Measurements from ENCODE around the gene ARMC7.
"Not testable (repeated sequence)": the region's sequence is repeated elsewhere in the genome, so short reads cannot be mapped to it uniquely, and the experiment has no call there.

ARMC7 gene

DNA sequence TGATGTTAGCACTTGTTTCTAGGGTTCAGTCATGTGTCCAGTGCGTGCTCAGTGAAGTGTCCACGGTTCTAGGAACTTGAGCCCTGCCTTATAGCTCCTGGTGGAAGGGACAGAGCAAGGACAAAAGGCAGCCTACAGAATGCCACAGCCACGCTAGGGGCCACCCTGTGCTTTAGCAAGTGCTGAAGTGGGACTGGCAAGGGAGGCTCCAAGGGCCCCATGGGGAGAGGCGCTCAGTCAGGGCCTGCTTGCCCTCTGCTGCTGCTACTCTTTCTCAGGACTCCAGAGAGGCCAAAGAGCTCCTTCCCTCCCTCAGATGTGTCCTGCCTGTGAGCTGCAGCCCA lies 15.0 kb downstream of the ARMC7 start:
- TF ChIP-seq, protein P1, sequence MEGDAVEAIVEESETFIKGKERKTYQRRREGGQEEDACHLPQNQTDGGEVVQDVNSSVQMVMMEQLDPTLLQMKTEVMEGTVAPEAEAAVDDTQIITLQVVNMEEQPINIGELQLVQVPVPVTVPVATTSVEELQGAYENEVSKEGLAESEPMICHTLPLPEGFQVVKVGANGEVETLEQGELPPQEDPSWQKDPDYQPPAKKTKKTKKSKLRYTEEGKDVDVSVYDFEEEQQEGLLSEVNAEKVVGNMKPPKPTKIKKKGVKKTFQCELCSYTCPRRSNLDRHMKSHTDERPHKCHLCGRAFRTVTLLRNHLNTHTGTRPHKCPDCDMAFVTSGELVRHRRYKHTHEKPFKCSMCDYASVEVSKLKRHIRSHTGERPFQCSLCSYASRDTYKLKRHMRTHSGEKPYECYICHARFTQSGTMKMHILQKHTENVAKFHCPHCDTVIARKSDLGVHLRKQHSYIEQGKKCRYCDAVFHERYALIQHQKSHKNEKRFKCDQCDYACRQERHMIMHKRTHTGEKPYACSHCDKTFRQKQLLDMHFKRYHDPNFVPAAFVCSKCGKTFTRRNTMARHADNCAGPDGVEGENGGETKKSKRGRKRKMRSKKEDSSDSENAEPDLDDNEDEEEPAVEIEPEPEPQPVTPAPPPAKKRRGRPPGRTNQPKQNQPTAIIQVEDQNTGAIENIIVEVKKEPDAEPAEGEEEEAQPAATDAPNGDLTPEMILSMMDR (IDR thresholded peaks at IDR 0.05; ENCODE audit: low read length, missing control alignments): no peak
- DNase-seq (ENCODE audit: low read depth): no peak
- H3K4me3 ChIP-seq (replicated peaks; ENCODE audit: low read depth, low read length): no peak overlapping the region

DNA sequence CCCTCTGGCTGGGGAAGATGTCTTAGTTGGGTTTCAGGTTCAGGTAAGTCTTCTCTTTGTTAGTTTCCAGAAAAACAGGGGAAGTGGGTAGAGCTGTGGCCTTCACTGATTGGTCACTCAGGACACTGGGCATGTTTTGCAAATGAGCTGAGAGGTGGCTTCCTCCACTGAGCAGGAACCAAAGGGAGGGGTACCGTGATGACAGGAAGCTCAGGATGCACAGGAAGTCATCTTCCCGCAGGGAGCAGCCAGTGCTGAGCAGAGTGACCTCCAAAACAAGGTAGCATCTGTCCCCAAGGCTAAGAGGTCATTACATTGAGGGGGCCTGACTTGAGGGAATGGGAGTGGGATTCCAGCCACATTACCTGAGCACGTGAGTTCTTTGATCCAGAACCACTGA lies 16.2 kb downstream of the ARMC7 start:
- no peak overlapping the region for H3K4me3 ChIP-seq (replicated peaks; ENCODE audit: low read depth, low read length)
- DNase-seq (ENCODE audit: low read depth): no peak
- TF ChIP-seq, protein P1 (IDR thresholded peaks at IDR 0.05; ENCODE audit: low read length, missing control alignments): no peak

- TF ChIP-seq, protein P1 (IDR thresholded peaks at IDR 0.05; ENCODE audit: low read length, missing control alignments): no peak
- no peak for DNase-seq (ENCODE audit: low read depth)
- no peak overlapping the region for H3K4me3 ChIP-seq (replicated peaks; ENCODE audit: low read depth, low read length)
Measured at GRCh38 chr17:75126954-75127353, 17.2 kb downstream of the ARMC7 start.

GRCh38 chr17:75127936-75128335 lies 18.2 kb downstream of the ARMC7 start:
- H3K4me3 ChIP-seq (replicated peaks; ENCODE audit: low read depth, low read length); DNase-seq (ENCODE audit: low read depth): not testable (repeated sequence)

DNA sequence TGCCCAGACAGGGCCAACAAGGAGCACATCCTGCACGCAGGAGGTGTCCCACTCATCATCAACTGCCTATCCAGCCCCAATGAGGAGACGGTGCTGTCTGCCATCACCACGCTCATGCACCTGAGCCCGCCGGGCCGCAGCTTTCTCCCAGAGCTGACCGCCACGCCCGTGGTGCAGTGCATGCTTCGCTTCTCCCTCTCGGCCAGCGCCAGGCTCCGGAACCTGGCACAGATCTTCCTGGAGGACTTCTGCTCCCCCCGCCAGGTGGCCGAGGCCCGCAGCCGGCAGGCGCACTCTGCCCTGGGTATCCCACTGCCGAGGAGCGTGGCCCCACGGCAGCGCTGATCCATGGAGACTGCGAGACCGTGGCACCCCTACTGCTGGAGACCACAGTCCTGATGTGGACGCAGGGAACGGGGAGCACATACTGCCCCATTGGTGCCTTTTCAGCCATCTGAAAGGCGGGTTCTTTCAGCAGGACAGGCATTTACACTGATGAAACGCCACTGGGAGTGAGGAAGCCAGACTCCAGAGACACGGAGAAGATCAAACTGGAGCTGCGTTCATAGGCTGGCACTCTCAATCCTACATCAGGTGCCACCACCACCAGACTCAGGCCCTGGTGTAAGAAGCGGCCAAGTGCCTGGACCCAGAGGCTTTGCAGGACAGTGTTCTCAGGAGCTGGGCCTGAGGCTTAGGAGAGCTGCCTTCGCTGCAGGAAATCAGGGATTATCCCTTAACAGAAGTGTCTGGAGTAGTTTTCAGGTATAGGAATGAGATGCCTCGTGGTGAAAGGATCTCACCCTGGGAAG lies 19.1 kb downstream of the ARMC7 start:
- no peak overlapping the region for H3K4me3 ChIP-seq (replicated peaks; ENCODE audit: low read depth, low read length)
- no peak for DNase-seq (ENCODE audit: low read depth)
- TF ChIP-seq, protein P1 (IDR thresholded peaks at IDR 0.05; ENCODE audit: low read length, missing control alignments): no peak

GRCh38 chr17:75129576-75129975 lies 19.8 kb downstream of the ARMC7 start:
- no peak overlapping the region for H3K4me3 ChIP-seq (replicated peaks; ENCODE audit: low read depth, low read length)
- TF ChIP-seq, protein P1 (IDR thresholded peaks at IDR 0.05; ENCODE audit: low read length, missing control alignments): no peak

GRCh38 chr17:75130059-75130631 lies 20.4 kb downstream of the ARMC7 start:
- H3K4me3 ChIP-seq (replicated peaks; ENCODE audit: low read depth, low read length): peak overlapping the region; percentile 73
- DNase-seq (ENCODE audit: low read depth): no peak
- TF ChIP-seq, protein P1 (IDR thresholded peaks at IDR 0.05; ENCODE audit: low read length, missing control alignments): no peak

More at GRCh38 chr17:75129576-75129975, 19.8 kb downstream of the ARMC7 start:
- DNase-seq (ENCODE audit: low read depth): no peak

Data from fibroblast of pulmonary artery (primary cell).